Upper lobe of left lung (tissue), 4 donors: ENCODE results near the gene RABGEF1.
"Not testable (repeated sequence)": the region's sequence is repeated elsewhere in the genome, so short reads cannot be mapped to it uniquely, and the experiment has no call there.

Source experiments
- EP300 ChIP-seq, 4 donors: sonication (generic); formaldehyde crosslinking; IDR thresholded peaks; one replicate each; pipeline ENCODE4 v1.5.1; 2017; ENCODE audit warnings: antibody characterized with exemption in 4 of 4, control low read depth in 2 of 4
- POLR2A ChIP-seq, 4 donors: fragments of 450-650 bp; IDR thresholded peaks; one replicate each; pipeline ENCODE4 v1.5.1; 2016 to 2017; ENCODE audit warnings: antibody characterized with exemption in 4 of 4, mild to moderate bottlenecking in 2 of 4
- TF ChIP-seq, protein P1 (sequence below), 6 experiments: fragments of 450-650 bp in 4 of 6; fragments of 200-600 bp in 2 of 6; sonication (generic) in 2 of 6; IDR thresholded peaks; one replicate each; pipeline ENCODE4 v1.5.1; 2016 to 2019; ENCODE audit warnings: antibody characterized with exemption in 6 of 6

DNA sequence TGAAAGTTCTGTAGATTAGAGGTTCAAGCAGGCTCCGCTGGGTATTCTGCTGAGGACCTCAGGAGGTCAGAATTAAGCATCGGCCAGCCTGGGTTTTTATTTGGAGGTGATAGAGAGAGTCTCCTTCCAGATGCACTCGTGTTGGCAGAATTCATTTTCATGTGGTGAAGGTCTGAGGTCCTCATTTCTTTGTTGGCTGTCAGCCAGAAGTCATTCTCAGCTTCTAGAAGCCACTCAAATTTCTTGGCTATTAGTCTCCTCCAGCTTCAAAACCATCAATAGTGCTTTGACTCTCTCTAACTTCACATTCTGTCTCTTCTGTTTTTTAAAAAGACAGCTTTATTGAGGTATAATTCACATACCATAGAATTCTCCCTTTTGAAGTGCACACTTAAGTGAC is 22.6 kb downstream of the RABGEF1 start:
- not testable (repeated sequence) for TF ChIP-seq POLR2A, EP300 (IDR thresholded peaks at IDR 0.05)
- TF ChIP-seq, protein P1, sequence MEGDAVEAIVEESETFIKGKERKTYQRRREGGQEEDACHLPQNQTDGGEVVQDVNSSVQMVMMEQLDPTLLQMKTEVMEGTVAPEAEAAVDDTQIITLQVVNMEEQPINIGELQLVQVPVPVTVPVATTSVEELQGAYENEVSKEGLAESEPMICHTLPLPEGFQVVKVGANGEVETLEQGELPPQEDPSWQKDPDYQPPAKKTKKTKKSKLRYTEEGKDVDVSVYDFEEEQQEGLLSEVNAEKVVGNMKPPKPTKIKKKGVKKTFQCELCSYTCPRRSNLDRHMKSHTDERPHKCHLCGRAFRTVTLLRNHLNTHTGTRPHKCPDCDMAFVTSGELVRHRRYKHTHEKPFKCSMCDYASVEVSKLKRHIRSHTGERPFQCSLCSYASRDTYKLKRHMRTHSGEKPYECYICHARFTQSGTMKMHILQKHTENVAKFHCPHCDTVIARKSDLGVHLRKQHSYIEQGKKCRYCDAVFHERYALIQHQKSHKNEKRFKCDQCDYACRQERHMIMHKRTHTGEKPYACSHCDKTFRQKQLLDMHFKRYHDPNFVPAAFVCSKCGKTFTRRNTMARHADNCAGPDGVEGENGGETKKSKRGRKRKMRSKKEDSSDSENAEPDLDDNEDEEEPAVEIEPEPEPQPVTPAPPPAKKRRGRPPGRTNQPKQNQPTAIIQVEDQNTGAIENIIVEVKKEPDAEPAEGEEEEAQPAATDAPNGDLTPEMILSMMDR (IDR thresholded peaks at IDR 0.05) = not testable (repeated sequence)
